GM18907 (cell line): ENCODE data around the gene RDX.

ENCODE experiments used
- ATAC-seq: cut with Tn5 transposase; IDR thresholded peaks from one replicate; pipeline ENCODE4 v1.9.1; 2021; ENCODE audit warnings: mild to moderate bottlenecking, moderate library complexity; ENCODE audit not compliant: unreplicated experiment

Gene RDX

GRCh38 chr11:110134110-110134509 is 162.3 kb downstream of the RDX start:
- ATAC-seq = no peak

DNA sequence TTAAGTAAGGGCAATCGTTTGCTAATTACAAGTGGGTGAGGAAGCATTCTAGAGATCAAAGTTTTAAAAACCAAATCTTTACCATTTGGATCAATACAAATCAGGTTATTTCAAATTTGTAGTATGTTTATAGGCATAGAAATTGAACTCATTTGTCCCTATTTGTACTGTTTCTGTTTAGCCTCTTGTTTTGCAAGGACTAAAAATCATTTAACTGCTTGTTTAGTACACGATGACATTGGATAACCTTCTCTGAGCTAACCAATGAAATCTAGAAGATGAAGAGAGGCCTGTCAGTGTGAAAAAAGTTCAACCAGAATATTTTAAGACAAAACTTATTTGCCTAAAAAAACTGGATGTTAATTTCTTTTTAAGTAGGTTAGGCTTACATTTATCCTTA is 163.3 kb downstream of the RDX start:
- ATAC-seq = no peak

DNA sequence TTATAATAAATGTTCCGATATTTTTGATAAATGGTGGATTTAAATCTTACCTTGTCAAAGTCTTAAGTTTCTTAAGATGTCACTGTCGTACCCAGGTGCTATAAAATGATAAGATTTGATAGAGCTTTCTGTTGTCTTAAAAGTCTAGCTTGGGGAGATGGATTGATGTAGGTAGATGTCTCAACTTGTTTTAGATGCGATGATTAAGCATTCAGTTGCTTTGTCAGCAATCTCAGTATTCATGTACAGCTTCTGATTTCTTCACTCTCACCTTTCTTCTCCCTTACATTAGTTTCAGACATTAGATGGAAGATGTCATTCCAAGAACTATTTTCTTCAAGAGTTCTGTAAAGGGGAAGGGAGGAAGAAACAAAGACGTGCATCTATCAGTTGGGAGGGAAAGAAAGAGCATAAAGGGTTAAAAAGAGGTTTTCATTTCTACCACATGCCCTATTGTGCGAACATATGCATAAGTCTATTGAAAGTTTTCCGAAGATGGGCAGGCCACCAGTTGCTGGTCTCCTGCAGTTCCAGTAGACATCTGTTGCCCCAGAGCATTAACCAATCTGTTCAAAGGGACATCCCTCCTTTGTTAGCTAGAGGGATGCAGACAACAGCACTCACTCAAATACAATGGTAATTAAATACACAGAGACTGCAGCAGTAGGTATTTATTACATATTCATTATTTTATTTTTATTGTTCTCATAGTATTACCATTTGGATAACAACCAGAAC is 164.9 kb downstream of the RDX start:
- ATAC-seq = no peak

GRCh38 chr11:110130642-110131238 is 165.7 kb downstream of the RDX start:
- no peak for ATAC-seq

DNA sequence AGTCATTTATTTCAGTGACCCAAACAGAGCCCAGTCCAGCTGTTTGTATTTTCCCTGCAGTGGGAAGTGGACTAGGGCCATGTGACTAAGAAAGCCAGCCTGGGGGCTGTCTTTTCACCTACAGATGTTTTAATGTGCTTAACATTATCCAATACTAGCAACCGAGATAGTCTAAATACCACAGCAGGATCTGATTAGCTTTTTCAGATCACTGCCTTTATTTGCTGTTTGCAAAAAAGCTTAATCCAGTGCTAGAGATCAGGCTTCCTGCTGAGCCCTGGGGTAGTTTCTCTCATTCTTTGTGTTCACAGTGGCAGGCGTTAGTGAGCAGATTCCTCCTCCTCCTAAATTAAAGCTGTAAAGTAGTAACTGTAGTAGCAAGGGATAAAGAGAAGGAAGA is 168.3 kb downstream of the RDX start:
- no peak for ATAC-seq

GRCh38 chr11:110126936-110127335 is 169.5 kb downstream of the RDX start:
- no peak for ATAC-seq

- ATAC-seq = no peak
Observed at GRCh38 chr11:110125632-110126031, 170.8 kb downstream of the RDX start.
